T-helper 17 cell (primary cell): Measurements from ENCODE around the gene MAGED2. TPM values are rescaled to one million over a fixed set of nuclear protein-coding genes. Genes with fewer than 3 reads are reported as not detected.

ENCODE experiments used
- ATAC-seq: fragments of 150-1000 bp; cut with Tn5 transposase; 2 replicates; pipeline ENCODE4 v1.10.0; 2021; ENCODE audit warnings: mild to moderate bottlenecking, moderate library complexity
- DNase-seq, 3 donors: peaks; one replicate each; pipeline versions ENCODE4 v3.0.0 to v3.0.0-alpha.2; 2020 to 2021
- H3K9me3 ChIP-seq: one replicate; pipeline ENCODE4 v1.7.0; 2013; ENCODE audit warnings: low read length, mild to moderate bottlenecking; ENCODE audit not compliant: control insufficient read depth, poor library complexity, severe bottlenecking
- H3K27ac Mint-ChIP-seq: one replicate; pipeline ENCODE4 v1.8.0; 2022; ENCODE audit warnings: mild to moderate bottlenecking, moderate library complexity, mixed read lengths
- H3K27me3 Mint-ChIP-seq: one replicate; pipeline ENCODE4 v1.8.0; 2022; ENCODE audit warnings: mixed read lengths
- H3K36me3 Mint-ChIP-seq: one replicate; pipeline ENCODE4 v1.8.0; 2022; ENCODE audit warnings: low read depth, mixed read lengths
- H3K4me1 Mint-ChIP-seq: one replicate; pipeline ENCODE4 v1.8.0; 2022; ENCODE audit warnings: mild to moderate bottlenecking, mixed read lengths
- H3K4me3 Mint-ChIP-seq: one replicate; pipeline ENCODE4 v1.8.0; 2022; ENCODE audit warnings: mild to moderate bottlenecking, moderate library complexity, mixed read lengths
- total RNA-seq, 4 donors: library from RNA in 2 of 4; stranded (reverse) in 2 of 4; gene quantifications; one replicate each; pipeline ENCODE4 v1.2.3 and lab custom pipeline; 2022 to 2026

Gene MAGED2
- total RNA-seq, 2 donors from 2014 or later = 49.3 to 66.6 TPM

- no peak for ATAC-seq
- Mint-ChIP-seq H3K27me3 (no peaks in the 10 kb centered on the region), H3K4me1 (no peaks in the 10 kb centered on the region), H3K4me3 (no peak overlapping the region), H3K27ac (no peak overlapping the region), H3K36me3 (no peaks in the 10 kb centered on the region)
- H3K9me3 ChIP-seq = no peaks in the 10 kb centered on the region
- DNase-seq = no peak
Observed at GRCh38 chrX:54799046-54799445, 8.5 kb upstream of the MAGED2 start.

GRCh38 chrX:54808109-54808604 lies 612 bp downstream of the MAGED2 start:
- H3K27me3 Mint-ChIP-seq = no peaks in the 10 kb centered on the region
- peaks cover 17% of the 10 kb centered on the region for H3K4me1 Mint-ChIP-seq
- H3K27ac Mint-ChIP-seq = peak overlapping the region; percentile 94
- DNase-seq (peak in 2 of 3 donors; percentile 22 to 28), ATAC-seq (peak; percentile 14)
- no peaks in the 10 kb centered on the region for H3K9me3 ChIP-seq
- peak overlapping the region; percentile 95 for H3K4me3 Mint-ChIP-seq
- peaks cover 4% of the 10 kb centered on the region for H3K36me3 Mint-ChIP-seq

GRCh38 chrX:54808605-54809483 lies 1.3 kb downstream of the MAGED2 start:
- Mint-ChIP-seq H3K4me3 (peak overlapping the region; percentile 95), H3K36me3 (peaks cover 4% of the 10 kb centered on the region), H3K27me3 (no peaks in the 10 kb centered on the region), H3K4me1 (peaks cover 17% of the 10 kb centered on the region), H3K27ac (peak overlapping the region; percentile 94)
- DNase-seq = peak; percentile 74 to 83 (median 75)
- H3K9me3 ChIP-seq = no peaks in the 10 kb centered on the region
- peak; percentile 82 for ATAC-seq

- H3K27me3 Mint-ChIP-seq = no peaks in the 10 kb centered on the region
- ATAC-seq (no peak), DNase-seq (no peak)
- H3K4me1 Mint-ChIP-seq = peaks cover 17% of the 10 kb centered on the region
- H3K27ac Mint-ChIP-seq = no peak overlapping the region
- H3K9me3 ChIP-seq = no peaks in the 10 kb centered on the region
- peaks cover 4% of the 10 kb centered on the region for H3K36me3 Mint-ChIP-seq
- H3K4me3 Mint-ChIP-seq = no peak overlapping the region
Observed at GRCh38 chrX:54810532-54810931, 3.0 kb downstream of the MAGED2 start.

GRCh38 chrX:54811301-54811885 lies 3.8 kb downstream of the MAGED2 start:
- ATAC-seq = no peak

GRCh38 chrX:54812306-54812705 lies 4.8 kb downstream of the MAGED2 start:
- ATAC-seq = no peak
- H3K4me3 Mint-ChIP-seq = no peak overlapping the region
- no peak for DNase-seq
- H3K4me1 Mint-ChIP-seq = peaks cover 16% of the 10 kb centered on the region
- peaks cover 7% of the 10 kb centered on the region for H3K36me3 Mint-ChIP-seq
- no peak overlapping the region for H3K27ac Mint-ChIP-seq
- no peaks in the 10 kb centered on the region for H3K27me3 Mint-ChIP-seq
- no peaks in the 10 kb centered on the region for H3K9me3 ChIP-seq

More at GRCh38 chrX:54811301-54811885, 3.8 kb downstream of the MAGED2 start:
- peaks cover 16% of the 10 kb centered on the region for H3K4me1 Mint-ChIP-seq
- DNase-seq = no peak
- H3K36me3 Mint-ChIP-seq = peaks cover 7% of the 10 kb centered on the region
- no peak overlapping the region for H3K27ac Mint-ChIP-seq
- no peaks in the 10 kb centered on the region for H3K9me3 ChIP-seq
- H3K4me3 Mint-ChIP-seq = no peak overlapping the region
- H3K27me3 Mint-ChIP-seq = no peaks in the 10 kb centered on the region

GRCh38 chrX:54817220-54817820 lies 9.8 kb downstream of the MAGED2 start:
- no peaks in the 10 kb centered on the region for H3K27me3 Mint-ChIP-seq
- no peaks in the 10 kb centered on the region for H3K4me1 Mint-ChIP-seq
- peak overlapping the region; percentile 19 for H3K4me3 Mint-ChIP-seq
- peaks cover 3% of the 10 kb centered on the region for H3K36me3 Mint-ChIP-seq
- no peaks in the 10 kb centered on the region for H3K9me3 ChIP-seq
- DNase-seq = no peak
- H3K27ac Mint-ChIP-seq = peak overlapping the region; percentile 72
- ATAC-seq = no peak

- DNase-seq (no peak), ATAC-seq (no peak)
- H3K4me3 Mint-ChIP-seq = no peak overlapping the region
- H3K9me3 ChIP-seq = no peaks in the 10 kb centered on the region
- no peak overlapping the region for H3K27ac Mint-ChIP-seq
- no peaks in the 10 kb centered on the region for H3K27me3 Mint-ChIP-seq
- no peaks in the 10 kb centered on the region for H3K4me1 Mint-ChIP-seq
- peaks cover 3% of the 10 kb centered on the region for H3K36me3 Mint-ChIP-seq
Observed at GRCh38 chrX:54818221-54818620, 10.7 kb downstream of the MAGED2 start.

- peak overlapping the region; percentile 3 for H3K27ac Mint-ChIP-seq
- H3K27me3 Mint-ChIP-seq = no peaks in the 10 kb centered on the region
- H3K4me3 Mint-ChIP-seq = no peak overlapping the region
- DNase-seq (no peak), ATAC-seq (no peak)
- H3K9me3 ChIP-seq = no peaks in the 10 kb centered on the region
- H3K36me3 Mint-ChIP-seq = peaks cover 3% of the 10 kb centered on the region
- H3K4me1 Mint-ChIP-seq = no peaks in the 10 kb centered on the region
Observed at GRCh38 chrX:54819201-54819600, 11.7 kb downstream of the MAGED2 start.

- Mint-ChIP-seq H3K36me3 (peaks cover 3% of the 10 kb centered on the region), H3K4me1 (peaks cover 3% of the 10 kb centered on the region), H3K27me3 (no peaks in the 10 kb centered on the region), H3K27ac (no peak overlapping the region), H3K4me3 (no peak overlapping the region)
- ATAC-seq (no peak), DNase-seq (no peak)
- no peaks in the 10 kb centered on the region for H3K9me3 ChIP-seq
Observed at GRCh38 chrX:54820737-54821136, 13.2 kb downstream of the MAGED2 start.

- no peaks in the 10 kb centered on the region for H3K9me3 ChIP-seq
- Mint-ChIP-seq H3K27ac (no peak overlapping the region), H3K36me3 (peaks cover 1% of the 10 kb centered on the region), H3K4me1 (peaks cover 4% of the 10 kb centered on the region), H3K27me3 (no peaks in the 10 kb centered on the region), H3K4me3 (no peak overlapping the region)
- ATAC-seq (no peak), DNase-seq (no peak)
Observed at GRCh38 chrX:54821310-54821709, 13.8 kb downstream of the MAGED2 start.

GRCh38 chrX:54824195-54824594 lies 16.6 kb downstream of the MAGED2 start:
- no peak overlapping the region for H3K4me3 Mint-ChIP-seq
- peaks cover 9% of the 10 kb centered on the region for H3K4me1 Mint-ChIP-seq
- H3K27me3 Mint-ChIP-seq = no peaks in the 10 kb centered on the region
- ATAC-seq (no peak), DNase-seq (no peak)
- no peak overlapping the region for H3K27ac Mint-ChIP-seq
- H3K9me3 ChIP-seq = no peaks in the 10 kb centered on the region
- no peaks in the 10 kb centered on the region for H3K36me3 Mint-ChIP-seq

- Mint-ChIP-seq H3K4me1 (peaks cover 9% of the 10 kb centered on the region), H3K4me3 (no peak overlapping the region), H3K27me3 (no peaks in the 10 kb centered on the region), H3K27ac (no peak overlapping the region), H3K36me3 (no peaks in the 10 kb centered on the region)
- ATAC-seq = no peak
- DNase-seq = no peak
- H3K9me3 ChIP-seq = no peaks in the 10 kb centered on the region
Observed at GRCh38 chrX:54824722-54825121, 17.2 kb downstream of the MAGED2 start.
